GM04503 (cell line): Measurements from ENCODE around the gene PIK3C2G.
"Not testable (repeated sequence)": the region's sequence is repeated elsewhere in the genome, so short reads cannot be mapped to it uniquely, and the experiment has no call there.

Source experiments
- DNase-seq: peaks from one replicate; pipeline ENCODE4 v3.0.0-alpha.2; 2012; ENCODE audit warnings: low read depth

The PIK3C2G gene

DNA sequence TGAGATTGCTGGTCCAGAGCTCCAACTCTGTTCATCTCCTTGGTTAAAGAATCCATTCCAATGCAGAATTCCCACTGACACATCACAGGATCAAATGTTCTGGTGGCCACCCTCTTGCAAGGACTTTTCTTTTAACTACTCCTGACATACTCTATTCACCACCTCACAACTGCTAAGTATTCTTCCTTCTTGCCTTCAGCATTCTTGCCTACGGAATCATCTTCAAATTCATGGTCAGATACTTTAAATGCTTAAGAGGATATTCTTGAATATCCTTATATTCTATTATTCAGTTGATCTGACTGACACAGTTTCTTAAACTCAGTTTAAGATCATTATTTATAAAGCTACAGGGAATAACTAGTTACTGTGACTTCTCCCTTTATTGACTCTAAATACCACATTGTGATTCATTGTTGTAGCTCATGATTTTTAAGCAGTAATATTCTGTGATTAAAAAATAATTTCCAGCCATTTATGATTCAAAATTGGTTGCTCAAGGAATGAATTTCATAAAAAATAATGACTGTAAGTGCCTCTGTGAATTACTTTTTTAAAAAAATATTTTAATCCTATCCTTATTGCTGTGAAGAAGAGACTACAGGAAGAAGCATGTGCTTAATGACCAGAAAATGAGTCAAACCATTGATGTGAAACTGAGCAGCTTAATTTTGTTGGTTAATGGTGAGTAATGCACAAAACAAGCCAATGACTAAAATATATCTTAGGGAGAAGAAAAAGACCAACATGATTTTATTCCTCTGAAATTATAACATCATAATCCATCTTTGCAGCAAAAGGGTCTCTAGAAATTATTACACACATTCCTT lies 207.1 kb downstream of the PIK3C2G start:
- no peak for DNase-seq

DNA sequence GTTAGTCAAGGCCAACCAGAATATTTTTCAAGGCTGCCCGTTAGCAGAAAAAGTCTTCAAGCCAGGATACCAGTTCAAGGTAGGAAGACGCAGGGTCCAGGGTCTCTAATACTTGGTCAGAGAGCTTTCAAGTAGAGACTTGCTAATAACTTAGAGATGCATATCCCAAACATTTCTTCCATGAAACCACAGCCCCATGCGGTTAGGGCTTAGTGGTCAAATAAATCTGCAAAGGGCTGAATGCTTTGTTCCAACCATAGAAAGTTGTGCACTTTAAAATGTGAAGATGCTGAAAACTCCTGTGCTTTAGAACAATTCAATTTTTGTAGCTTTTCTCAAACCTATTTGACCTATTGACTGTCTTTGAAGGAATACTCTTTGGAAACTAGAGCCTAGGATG lies 208.9 kb downstream of the PIK3C2G start:
- DNase-seq = no peak

DNA sequence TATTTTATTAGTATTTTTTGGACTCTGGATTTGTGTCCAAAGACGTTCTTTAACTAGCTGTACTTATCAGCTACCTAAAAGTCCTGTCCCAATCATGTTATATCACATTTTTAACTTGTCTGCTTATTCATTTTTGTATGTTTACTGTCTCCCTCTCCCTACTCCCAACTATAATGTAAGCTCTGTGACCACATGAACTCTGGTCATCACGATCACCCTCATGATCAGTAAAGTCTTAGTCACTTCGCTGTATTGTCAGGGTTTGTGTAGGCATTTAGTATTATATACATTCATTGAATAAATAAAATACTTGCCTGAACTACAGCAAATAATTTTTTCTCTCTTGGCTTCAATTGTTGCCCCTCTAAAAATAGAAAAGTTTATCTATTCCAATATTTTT lies 211.0 kb downstream of the PIK3C2G start:
- no peak for DNase-seq

DNA sequence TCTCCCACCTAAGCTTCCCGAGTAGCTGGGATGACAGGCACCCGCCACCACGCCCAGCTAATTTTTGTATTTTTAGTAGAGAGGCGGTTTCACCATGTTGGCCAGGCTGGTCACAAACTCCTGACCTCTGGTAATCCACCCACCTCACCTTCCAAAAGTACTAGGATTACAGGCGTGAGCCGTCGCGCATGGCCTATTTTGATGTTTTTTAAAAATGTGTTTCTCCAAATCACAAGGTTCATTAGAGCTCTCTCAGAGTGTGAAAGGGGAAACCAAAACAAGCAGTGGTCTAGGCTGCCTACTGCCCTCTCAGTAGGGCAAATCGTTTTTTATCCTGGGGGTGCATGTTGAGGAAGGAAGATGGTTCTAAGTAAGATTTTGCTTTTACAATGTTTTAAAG lies 211.5 kb downstream of the PIK3C2G start:
- no peak for DNase-seq

DNA sequence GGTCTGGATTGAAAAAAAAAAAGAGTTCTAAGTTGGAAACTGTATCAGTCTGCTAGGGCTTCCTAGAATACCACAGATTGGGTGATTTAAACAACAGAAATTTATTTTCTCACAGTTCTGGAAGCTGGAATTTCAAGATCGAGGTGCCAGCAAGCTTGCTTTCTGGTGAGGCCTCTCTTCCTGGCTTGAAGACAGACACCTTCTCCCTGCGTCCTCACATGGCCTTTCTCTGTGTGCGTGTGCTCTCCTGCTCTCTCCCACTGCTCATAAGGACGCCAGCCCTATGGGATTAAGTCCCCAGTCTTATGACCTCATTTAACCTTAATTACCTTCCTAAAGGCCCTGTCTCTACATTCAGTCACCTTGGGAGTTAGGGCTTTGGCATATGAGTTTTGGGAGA lies 215.5 kb downstream of the PIK3C2G start:
- DNase-seq = no peak

DNA sequence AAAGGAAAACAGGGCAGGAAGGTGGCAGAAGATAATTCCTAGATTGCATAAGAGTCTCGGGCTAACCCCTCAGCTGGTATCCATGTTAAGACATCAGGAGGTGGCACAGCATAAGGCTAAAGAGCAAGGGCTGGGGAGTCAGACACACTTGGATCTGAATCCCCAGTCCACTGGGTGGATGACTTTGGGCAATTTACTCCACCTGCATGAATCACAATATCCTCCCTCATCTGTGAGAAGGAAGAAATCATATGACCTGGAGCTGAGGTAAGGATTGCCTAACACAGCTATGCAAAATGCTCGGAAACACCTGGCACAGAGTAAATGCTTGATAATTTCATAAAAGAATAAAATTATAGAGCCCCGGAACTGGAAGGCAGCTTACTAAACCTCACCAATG lies 217.9 kb downstream of the PIK3C2G start:
- DNase-seq = no peak

DNA sequence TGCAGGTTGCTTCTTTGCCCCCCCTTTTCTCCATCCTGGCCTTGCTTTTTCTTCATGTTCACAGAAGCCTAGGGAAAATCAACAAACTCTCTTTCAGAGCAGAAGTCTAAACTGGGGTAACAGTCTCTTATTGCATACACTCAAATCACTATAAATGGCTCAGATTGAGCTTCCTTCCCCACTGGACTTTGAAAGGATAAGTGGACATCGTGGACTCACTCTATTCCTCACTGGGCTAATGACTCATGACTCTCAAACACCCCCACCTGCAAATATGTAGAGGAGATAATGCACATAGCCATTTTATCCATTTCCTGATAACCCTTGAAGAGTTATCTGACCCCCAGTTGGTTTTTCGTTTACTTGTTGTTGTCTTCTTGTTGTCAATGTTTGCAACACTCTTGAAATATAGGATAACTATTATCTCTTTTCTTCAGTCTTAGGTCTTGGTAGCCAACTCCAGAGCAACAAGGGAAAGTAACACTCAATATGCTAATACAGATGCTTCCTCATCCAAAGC lies 221.3 kb downstream of the PIK3C2G start:
- no peak for DNase-seq

DNA sequence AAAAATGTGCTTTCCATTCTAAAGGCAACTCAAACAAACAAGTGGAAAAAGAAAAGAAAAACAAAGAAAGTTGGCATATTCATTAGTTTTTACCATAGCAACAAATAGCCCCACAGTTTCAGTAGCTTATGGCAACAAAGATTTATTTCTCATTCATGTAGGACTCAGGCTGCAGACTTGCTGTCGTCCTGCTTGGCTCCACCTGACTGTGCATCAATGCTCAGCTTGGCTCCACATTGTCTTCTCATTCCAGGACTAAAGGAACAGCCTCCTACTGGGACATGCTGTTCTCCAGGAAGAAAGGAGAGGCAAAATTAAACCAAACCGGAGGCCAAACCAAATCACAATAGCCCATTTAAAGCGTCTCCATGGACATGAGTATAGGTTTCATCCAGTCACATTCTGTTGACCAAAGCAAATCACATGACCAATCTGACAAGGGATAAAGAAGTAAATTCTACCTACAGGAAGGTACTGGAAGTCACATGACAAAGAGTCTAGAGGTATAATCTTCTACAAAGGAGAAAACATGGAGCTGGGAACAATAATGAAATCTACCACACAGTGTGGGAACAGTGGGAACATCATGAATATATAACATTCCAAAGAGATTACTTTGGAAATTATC lies 222.5 kb downstream of the PIK3C2G start:
- DNase-seq = no peak

DNA sequence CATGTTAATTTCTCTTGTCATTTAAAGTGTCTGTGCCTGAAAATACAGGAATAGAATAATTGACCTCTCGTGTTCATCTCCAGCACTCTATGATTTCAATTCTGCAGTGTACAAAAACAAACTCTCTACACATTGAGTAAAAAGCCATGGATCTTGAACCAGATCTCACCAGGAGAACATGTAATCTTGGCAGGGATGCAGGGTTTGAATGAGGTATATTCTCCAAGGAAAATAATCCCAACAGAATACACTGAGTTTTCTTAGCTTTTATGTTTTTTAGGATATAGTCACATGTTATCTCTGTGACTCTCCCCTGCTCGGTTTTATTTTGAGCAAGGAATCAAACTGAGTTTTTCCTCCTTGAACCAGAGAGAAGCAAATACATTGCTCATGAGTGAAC lies 224.7 kb downstream of the PIK3C2G start:
- no peak for DNase-seq

DNA sequence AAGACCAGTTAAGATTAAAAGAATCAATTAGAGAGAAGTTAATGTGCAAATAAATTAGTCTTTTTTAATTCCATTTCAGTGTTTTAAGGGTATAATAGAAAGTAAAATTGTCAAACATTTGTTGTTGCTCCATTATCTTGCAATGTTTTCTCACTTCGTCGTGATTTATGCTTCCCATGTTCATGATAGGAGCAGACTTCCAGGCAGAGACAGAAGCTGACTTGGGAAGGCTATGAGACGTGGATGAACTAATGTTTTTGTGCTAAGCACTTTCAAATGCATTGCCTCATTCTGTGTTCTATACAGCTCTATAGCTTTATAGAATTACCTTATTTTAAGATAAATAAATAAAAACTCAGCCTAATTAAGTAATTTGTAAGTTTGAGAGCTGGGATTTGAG lies 226.2 kb downstream of the PIK3C2G start:
- no peak for DNase-seq

DNA sequence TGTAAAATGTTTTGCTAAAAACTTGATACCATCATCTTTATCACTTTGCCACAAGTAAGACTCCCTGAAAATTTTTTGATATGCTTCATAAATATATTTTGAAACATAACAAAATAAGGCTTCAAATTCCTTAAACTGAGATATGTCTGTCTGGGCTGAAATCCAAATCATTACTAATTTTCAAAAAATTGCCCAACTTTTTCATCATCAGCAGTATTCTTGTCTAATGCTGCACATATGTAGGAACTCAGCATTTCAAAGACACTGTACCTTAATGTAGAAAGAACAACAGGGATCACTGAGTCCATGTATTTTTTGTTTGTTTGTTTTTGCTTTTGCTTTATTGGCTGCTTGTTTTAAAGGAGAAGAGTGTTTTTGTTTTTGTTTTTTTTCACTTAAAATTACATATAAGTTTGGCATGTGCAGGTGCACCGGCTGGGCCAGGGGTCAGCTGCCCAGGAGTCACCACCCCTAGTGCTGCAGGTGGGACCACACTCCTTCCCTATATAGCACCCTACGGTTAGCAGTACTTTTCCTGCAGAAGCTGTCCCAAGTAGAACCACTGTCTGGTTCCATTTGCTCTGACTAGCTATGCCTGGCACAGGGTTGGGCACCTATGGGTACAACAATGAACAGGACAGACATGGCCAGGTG lies 231.2 kb downstream of the PIK3C2G start:
- no peak for DNase-seq

DNA sequence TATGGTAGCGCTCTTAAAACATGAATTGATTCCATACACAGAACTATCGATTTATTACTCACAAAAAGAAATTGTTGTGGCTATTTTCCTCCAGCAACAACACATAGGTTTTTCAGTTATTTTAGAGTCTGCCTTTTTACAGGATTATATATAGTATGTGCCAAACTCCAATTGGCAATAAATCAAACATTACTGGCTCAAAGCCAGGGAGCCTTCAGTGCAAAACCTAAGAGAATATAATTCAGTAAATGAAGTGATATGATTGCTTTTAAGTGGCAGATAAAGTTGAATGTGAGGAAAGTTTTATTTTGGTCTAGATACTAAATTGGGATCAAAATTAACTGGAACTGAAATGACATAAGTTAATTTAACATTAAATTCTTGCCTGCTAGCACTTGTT lies 234.8 kb downstream of the PIK3C2G start:
- no peak for DNase-seq

DNA sequence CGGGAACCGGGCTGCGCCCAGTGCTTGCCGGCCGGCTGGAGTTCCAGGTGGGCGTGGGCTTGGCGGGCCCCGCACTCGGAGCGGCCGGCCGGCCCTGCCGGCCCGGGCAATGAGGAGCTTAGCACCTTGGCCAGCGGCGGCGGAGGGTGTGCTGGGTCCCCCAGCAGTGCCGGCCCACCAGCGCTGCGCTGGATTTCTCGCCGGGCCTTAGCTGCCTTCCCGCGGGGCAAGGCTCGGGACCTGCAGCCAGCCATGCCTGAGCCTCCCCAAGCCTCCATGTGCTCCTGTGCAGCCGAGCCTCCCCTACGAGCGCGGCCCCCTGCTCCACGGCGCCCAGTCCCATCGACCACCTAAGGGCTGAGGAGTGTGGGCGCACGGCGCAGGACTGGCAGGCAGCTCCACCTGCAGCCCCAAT lies 238.8 kb downstream of the PIK3C2G start:
- DNase-seq = not testable (repeated sequence)

DNA sequence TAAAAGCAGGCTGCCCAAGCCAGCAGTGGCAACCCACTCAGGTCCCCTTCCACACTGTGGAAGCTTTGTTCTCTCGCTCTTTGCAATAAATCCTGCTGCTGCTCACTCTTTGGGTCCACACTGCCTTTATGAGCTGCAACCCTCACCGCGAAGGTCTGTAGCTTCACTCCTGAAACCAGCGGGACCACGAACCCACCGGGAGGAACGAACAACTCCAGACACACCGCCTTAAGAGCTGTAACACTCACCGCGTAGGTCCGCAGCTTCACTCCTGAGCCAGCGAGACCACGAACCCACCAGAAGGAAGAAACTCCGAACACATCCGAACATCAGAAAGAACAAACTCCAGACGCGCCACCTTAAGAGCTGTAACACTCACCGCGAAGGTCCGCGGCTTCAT lies 239.4 kb downstream of the PIK3C2G start:
- DNase-seq = not testable (repeated sequence)

DNA sequence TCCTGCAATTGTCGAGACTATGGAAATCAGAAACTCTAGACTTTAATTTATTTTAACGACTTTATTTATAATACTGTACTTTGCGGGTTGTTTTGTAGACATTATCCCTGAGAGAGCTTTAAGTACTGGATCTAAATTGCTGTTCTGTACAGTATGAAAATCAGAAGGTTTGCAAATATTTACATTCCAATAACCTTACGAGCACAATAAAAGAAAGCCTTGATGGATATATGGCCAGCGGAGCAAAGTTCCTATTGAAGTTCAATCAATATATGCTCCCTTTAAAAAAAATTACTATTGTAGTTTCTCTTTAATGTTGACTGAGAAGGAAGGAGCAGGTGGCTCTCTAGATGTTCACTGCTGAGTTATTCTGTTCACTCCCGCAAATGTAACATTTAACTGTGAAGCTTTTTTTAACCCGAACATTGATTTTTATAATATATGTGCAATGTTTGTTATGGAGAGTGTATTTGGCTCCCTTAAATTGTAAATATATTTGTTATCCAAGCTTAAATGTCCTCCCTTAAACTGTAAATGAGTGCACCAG lies 241.2 kb downstream of the PIK3C2G start:
- no peak for DNase-seq

DNA sequence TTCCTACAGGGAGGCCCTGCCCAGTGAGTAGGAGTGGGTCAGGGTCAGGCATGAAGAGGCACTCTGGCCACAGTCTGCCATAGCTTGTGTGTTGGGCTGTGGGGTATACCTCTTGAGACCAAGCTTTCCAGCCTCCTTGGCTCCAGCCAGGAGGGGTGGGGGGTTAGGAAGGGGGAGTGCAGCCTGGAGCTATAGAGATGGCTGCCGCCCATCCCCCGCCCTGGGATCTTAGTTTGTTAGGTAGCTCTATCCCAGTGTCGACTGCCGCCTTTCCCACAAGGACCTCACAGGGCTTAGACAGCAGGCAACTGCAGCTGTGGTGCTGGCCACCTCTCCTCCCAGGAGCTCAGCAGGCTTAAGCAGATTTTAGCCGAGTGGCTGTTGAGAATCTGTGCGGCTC lies 260.1 kb downstream of the PIK3C2G start:
- DNase-seq = no peak

DNA sequence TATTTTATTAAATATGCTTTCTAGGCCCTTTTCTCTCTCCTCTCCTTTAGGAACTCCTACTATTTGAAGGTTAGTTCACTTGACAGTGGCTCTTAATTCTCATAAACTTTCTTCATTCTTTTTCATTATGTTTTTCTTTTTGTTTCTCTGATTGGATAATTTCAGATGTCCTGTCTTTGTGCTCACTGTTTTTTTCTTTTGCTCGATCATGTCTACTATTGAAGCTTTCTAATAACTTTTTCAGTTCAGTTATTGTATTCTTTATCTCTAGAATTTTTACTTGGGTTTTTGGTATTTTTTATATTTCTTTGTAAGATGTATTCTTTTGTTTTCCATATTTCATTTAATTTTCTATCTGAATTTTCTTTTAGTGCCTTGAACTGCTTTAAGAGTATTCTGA lies 261.5 kb downstream of the PIK3C2G start:
- DNase-seq = no peak

DNA sequence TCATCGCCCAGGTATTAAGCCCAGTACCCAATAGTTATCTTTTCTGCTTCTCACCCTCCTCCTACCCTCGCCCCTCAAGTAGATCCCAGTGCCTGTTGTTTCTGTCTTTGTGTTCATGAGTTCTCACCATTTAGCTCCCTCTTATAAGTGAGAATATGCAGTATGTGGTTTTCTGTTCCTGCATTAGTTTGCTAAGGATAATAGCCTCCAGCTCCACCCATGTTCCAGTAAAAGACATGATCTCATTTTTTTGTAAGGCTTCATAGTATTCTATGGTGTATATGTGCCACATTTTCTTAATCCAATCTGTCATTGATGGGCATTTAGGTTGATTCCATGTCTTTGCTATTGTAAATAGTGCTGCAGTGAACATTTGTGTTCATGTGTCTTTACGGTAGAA lies 281.2 kb downstream of the PIK3C2G start:
- DNase-seq = not testable (repeated sequence)

DNA sequence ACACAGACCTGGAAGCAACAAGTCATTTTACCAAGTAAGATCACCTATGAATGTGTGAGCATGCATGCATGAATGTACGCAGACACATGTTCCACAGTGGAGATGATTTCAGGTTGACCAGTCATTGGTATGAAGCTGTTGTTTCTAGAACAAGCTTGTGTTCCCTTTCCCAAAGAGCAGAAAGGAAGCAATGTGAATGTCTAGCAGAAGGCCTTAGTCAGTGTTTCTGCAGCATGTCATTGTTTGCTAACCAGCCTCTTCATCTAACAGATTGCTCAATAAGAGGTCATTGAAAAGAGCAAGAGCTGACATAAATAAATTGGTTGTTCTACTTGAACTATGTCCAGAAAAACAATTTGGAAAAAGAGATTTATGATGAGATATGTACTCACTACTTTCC lies 285.1 kb downstream of the PIK3C2G start:
- peak; percentile 9 for DNase-seq

DNA sequence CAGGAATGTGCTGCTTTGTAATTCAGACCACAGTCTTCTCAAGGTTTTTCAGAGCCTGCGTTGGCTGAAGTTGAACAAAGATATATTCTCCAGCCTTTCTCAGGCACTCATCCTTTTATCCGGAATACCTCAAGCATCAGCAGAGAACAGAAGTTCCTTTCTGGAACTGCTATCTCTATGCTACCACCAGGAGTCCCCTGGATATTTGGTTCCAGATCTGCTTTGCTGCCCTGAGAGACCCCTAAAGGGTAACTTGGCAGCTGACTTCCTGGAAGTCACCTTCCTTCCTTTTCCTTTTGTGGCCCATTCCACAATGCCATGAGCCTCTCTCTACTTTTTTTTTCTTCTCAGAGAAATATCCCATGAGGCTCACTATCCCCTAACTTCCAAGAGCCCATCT lies 288.3 kb downstream of the PIK3C2G start:
- DNase-seq = no peak

DNA sequence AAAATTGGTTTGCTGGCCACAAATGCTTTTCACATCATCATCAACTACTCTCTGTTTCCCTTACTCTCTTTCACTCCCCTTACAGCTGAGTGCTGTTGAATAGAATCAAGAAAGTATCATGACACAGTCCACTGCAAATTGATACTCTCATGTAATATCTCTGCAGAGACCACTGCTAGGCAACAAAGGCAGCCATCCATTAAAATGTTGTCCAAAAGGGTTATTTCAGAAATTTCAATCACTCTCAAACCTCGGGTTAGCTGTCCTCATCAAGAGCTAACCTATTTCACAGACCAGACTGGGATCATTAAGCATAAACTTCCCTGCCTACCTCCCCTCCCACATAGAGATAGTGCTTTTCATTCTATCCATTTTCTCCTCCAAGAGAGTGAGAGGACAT lies 289.8 kb downstream of the PIK3C2G start:
- no peak for DNase-seq

DNA sequence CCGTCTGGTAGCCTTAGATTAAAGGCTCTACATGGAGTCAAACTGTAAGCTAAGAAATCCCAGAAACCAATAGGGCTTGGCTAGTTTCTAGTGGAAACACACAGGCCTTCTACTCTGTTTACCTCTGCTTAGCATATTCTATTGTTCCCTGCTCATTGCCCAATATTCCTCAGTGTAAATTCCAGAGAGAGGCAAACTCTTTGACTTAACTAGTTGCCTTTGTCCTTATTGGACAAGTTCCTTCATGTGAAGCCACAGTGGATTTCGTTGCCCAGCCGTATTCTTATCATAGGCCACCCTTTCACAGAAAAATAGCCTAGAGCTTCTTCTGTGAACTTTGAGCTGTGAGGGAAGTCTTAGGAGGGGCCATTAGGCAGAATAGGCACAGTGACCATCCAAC lies 290.4 kb downstream of the PIK3C2G start:
- no peak for DNase-seq

DNA sequence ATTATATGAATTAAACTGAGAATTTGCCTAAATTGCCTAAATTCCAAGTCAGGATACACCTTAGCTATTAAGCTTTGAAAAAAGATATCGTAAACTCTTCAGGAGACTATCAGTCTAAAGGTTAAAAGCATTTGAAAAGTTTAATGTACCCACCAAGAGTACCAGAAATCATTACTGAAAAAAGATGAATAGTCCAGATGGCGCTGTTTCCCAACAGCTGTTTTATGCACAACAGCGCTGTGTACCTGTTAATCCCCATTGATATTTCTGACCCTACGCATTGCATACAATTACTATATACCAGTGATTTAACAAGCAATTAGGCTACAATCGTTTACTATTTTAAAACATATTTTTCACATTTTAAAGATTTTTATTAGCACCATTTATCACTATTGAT lies 291.5 kb downstream of the PIK3C2G start:
- no peak for DNase-seq
